Loucy (cell line): ENCODE results near the gene BANP.

ENCODE experiments used
- H2AFZ ChIP-seq: fragments of 200-600 bp; sonication (generic); 2 replicates; pipeline ENCODE4 v1.6.0; 2016; ENCODE audit warnings: antibody characterized with exemption, mild to moderate bottlenecking, low read length, moderate library complexity
- H3F3A ChIP-seq: fragments of 200-600 bp; 2 replicates; pipeline ENCODE4 v1.6.0; 2016; ENCODE audit warnings: antibody characterized with exemption, low read depth, mild to moderate bottlenecking
- H3K27me3 ChIP-seq: fragments of 200-600 bp; sonication (generic); 2 replicates; pipeline ENCODE4 v1.6.1; 2014; ENCODE audit warnings: low read length, mild to moderate bottlenecking; ENCODE audit not compliant: insufficient read depth, poor library complexity, severe bottlenecking
- H3K36me3 ChIP-seq: fragments of 200-600 bp; sonication (generic); 2 replicates; pipeline ENCODE4 v1.6.1; 2016; ENCODE audit warnings: low read length; ENCODE audit not compliant: insufficient read depth
- H3K4me1 ChIP-seq: fragments of 200-600 bp; sonication (generic); 2 replicates; pipeline ENCODE4 v1.5.1; 2014; ENCODE audit warnings: low read length, mild to moderate bottlenecking; ENCODE audit not compliant: insufficient read depth, poor library complexity, severe bottlenecking
- H3K4me2 ChIP-seq: fragments of 200-600 bp; sonication (generic); 2 replicates; pipeline ENCODE4 v1.6.0; 2014; ENCODE audit warnings: antibody characterized with exemption, low read length, low read depth, mild to moderate bottlenecking; ENCODE audit not compliant: poor library complexity, severe bottlenecking
- H3K4me3 ChIP-seq: fragments of 200-600 bp; sonication (generic); 2 replicates; pipeline ENCODE4 v1.5.1; 2014; ENCODE audit warnings: low read length, mild to moderate bottlenecking, mixed read lengths; ENCODE audit not compliant: poor library complexity, severe bottlenecking
- H3K79me2 ChIP-seq: fragments of 200-600 bp; sonication (generic); 2 replicates; pipeline ENCODE4 v1.6.1; 2014; ENCODE audit warnings: low read length; ENCODE audit not compliant: insufficient read depth
- H3K9ac ChIP-seq: fragments of 200-600 bp; sonication (generic); 2 replicates; pipeline ENCODE4 v1.6.0; 2014; ENCODE audit warnings: mild to moderate bottlenecking, low read depth, low read length, moderate library complexity; ENCODE audit not compliant: poor library complexity, severe bottlenecking
- H3K9me2 ChIP-seq: fragments of 200-600 bp; sonication (generic); replicated peaks from 2 replicates; pipeline ENCODE4 v1.6.1; 2016; ENCODE audit warnings: low read depth, low read length, mixed read lengths
- H3K9me3 ChIP-seq: fragments of 200-600 bp; sonication (generic); 2 replicates; pipeline ENCODE4 v1.6.1; 2014; ENCODE audit warnings: mild to moderate bottlenecking, antibody characterized with exemption, low read length, low read depth; ENCODE audit not compliant: insufficient read depth
- H4K20me1 ChIP-seq: fragments of 200-600 bp; sonication (generic); 2 replicates; pipeline ENCODE4 v1.6.0; 2014; ENCODE audit warnings: antibody characterized with exemption, low read length, mild to moderate bottlenecking; ENCODE audit not compliant: insufficient read depth, poor library complexity, severe bottlenecking
- EZH2phosphoT487 ChIP-seq: fragments of 200-600 bp; IDR thresholded peaks from 2 replicates; pipeline ENCODE4 v1.6.1; 2018; ENCODE audit warnings: antibody characterized with exemption, mild to moderate bottlenecking, moderate library complexity, borderline replicate concordance
- TF ChIP-seq, protein P1 (sequence below): fragments of 200-600 bp; sonication (generic); conservative IDR thresholded peaks from 2 replicates; pipeline ENCODE4 v1.5.1; 2014; ENCODE audit warnings: mild to moderate bottlenecking, antibody characterized with exemption, low read length

Gene BANP

GRCh38 chr16:88002211-88002610 lies 51.0 kb downstream of the BANP start:
- no peak overlapping the region for H2AFZ ChIP-seq
- H3K27me3 ChIP-seq: no peaks in the 10 kb centered on the region
- H3K9me2 ChIP-seq: no peaks in the 10 kb centered on the region
- H3K79me2 ChIP-seq: no peaks in the 10 kb centered on the region
- H3K9me3 ChIP-seq: no peaks in the 10 kb centered on the region
- no peak for TF ChIP-seq EZH2phosphoT487
- TF ChIP-seq, protein P1, sequence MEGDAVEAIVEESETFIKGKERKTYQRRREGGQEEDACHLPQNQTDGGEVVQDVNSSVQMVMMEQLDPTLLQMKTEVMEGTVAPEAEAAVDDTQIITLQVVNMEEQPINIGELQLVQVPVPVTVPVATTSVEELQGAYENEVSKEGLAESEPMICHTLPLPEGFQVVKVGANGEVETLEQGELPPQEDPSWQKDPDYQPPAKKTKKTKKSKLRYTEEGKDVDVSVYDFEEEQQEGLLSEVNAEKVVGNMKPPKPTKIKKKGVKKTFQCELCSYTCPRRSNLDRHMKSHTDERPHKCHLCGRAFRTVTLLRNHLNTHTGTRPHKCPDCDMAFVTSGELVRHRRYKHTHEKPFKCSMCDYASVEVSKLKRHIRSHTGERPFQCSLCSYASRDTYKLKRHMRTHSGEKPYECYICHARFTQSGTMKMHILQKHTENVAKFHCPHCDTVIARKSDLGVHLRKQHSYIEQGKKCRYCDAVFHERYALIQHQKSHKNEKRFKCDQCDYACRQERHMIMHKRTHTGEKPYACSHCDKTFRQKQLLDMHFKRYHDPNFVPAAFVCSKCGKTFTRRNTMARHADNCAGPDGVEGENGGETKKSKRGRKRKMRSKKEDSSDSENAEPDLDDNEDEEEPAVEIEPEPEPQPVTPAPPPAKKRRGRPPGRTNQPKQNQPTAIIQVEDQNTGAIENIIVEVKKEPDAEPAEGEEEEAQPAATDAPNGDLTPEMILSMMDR: no peak
- H3K4me3 ChIP-seq: no peak overlapping the region
- no peak overlapping the region for H3K4me2 ChIP-seq
- H3K36me3 ChIP-seq: peaks cover 4% of the 10 kb centered on the region; the same call in 1 of the 2 replicates
- H3K4me1 ChIP-seq: no peaks in the 10 kb centered on the region
- H3F3A ChIP-seq: no peaks in the 10 kb centered on the region
- H4K20me1 ChIP-seq: no peaks in the 10 kb centered on the region
- no peak overlapping the region for H3K9ac ChIP-seq

- no peaks in the 10 kb centered on the region for H3K9me3 ChIP-seq
- TF ChIP-seq, protein P1: no peak
- TF ChIP-seq EZH2phosphoT487: no peak
- H2AFZ ChIP-seq: no peak overlapping the region
- H3K36me3 ChIP-seq: peaks cover 5% of the 10 kb centered on the region; the same call in 1 of the 2 replicates
- H3F3A ChIP-seq: no peaks in the 10 kb centered on the region
- no peak overlapping the region for H3K9ac ChIP-seq
- H3K27me3 ChIP-seq: no peaks in the 10 kb centered on the region
- no peak overlapping the region for H3K4me3 ChIP-seq
- H3K9me2 ChIP-seq: no peaks in the 10 kb centered on the region
- no peak overlapping the region for H3K4me2 ChIP-seq
- no peaks in the 10 kb centered on the region for H3K4me1 ChIP-seq
- H4K20me1 ChIP-seq: no peaks in the 10 kb centered on the region
- no peaks in the 10 kb centered on the region for H3K79me2 ChIP-seq
Measured at GRCh38 chr16:88002749-88003148, 51.5 kb downstream of the BANP start.

- Histone ChIP-seq H3K4me2 (no peak overlapping the region), H3K4me1 (no peaks in the 10 kb centered on the region), H3K27me3 (no peaks in the 10 kb centered on the region), H3K9me3 (no peaks in the 10 kb centered on the region), H3K9me2 (no peaks in the 10 kb centered on the region), H3K9ac (no peak overlapping the region), H3K4me3 (no peak overlapping the region), H3F3A (no peaks in the 10 kb centered on the region), H3K36me3 (peaks cover 10% of the 10 kb centered on the region; the same call in 1 of the 2 replicates), H4K20me1 (no peaks in the 10 kb centered on the region), H3K79me2 (no peaks in the 10 kb centered on the region), H2AFZ (no peak overlapping the region)
- TF ChIP-seq, protein P1: no peak
- TF ChIP-seq EZH2phosphoT487: no peak
Measured at GRCh38 chr16:88003316-88003715, 52.1 kb downstream of the BANP start.
